IPS DF 6.9 (cell line): ENCODE data around the gene WDFY4.

Experiments used
- DNase-seq: peaks from one replicate; pipeline ENCODE4 v3.0.0-alpha.2; 2013; ENCODE audit warnings: low read depth, low spot score
- H3K27ac ChIP-seq: one replicate; pipeline ENCODE4 v1.5.1; 2013; ENCODE audit warnings: low read length, control low read depth
- H3K27me3 ChIP-seq: 2 replicates; pipeline ENCODE4 v1.6.1; 2013; ENCODE audit warnings: mild to moderate bottlenecking, low read length; ENCODE audit not compliant: control insufficient read depth, insufficient read depth
- H3K36me3 ChIP-seq: 2 replicates; pipeline ENCODE4 v1.6.1; 2013; ENCODE audit warnings: low read length; ENCODE audit not compliant: control insufficient read depth, insufficient read depth
- H3K4me1 ChIP-seq: 2 replicates; pipeline ENCODE4 v1.6.1; 2013; ENCODE audit warnings: low read length; ENCODE audit not compliant: control insufficient read depth, insufficient read depth
- H3K4me3 ChIP-seq: 2 replicates; pipeline ENCODE4 v1.5.1; 2013; ENCODE audit warnings: mild to moderate bottlenecking, low read length
- H3K9me3 ChIP-seq: 2 replicates; pipeline ENCODE4 v1.6.1; 2013; ENCODE audit warnings: low read length, inconsistent platforms; ENCODE audit not compliant: control insufficient read depth, insufficient read depth
- WGBS: extraction: QIAGEN DNeasy Blood & Tissue Kit; methylation state at CpG from one replicate; pipeline ENCODE4 v1.1.7; 2013; ENCODE audit warnings: mixed read lengths, missing lambda C conversion rate; ENCODE audit not compliant: insufficient read length, insufficient coverage; 5-methylcytosine and 5-hydroxymethylcytosine counted together

Gene WDFY4

GRCh38 chr10:49008505-49009198 is 324.0 kb downstream of the WDFY4 start:
- H3K4me3 ChIP-seq = no peak overlapping the region
- H3K4me1 ChIP-seq = no peaks in the 10 kb centered on the region
- WGBS = no CpG with 5 or more reads among the region's 13 CpGs
- no peaks in the 10 kb centered on the region for H3K27me3 ChIP-seq
- no peaks in the 10 kb centered on the region for H3K36me3 ChIP-seq
- no peak for DNase-seq
- no peak overlapping the region for H3K27ac ChIP-seq
- no peaks in the 10 kb centered on the region for H3K9me3 ChIP-seq

GRCh38 chr10:49009199-49009979 is 324.7 kb downstream of the WDFY4 start:
- Histone ChIP-seq H3K4me3 (no peak overlapping the region), H3K9me3 (no peaks in the 10 kb centered on the region), H3K27ac (no peak overlapping the region), H3K36me3 (no peaks in the 10 kb centered on the region), H3K4me1 (no peaks in the 10 kb centered on the region), H3K27me3 (no peaks in the 10 kb centered on the region)
- WGBS = no CpG with 5 or more reads among the region's 8 CpGs
- no peak for DNase-seq

GRCh38 chr10:49010295-49010694 is 325.6 kb downstream of the WDFY4 start:
- no CpG with 5 or more reads among the region's 4 CpGs for WGBS
- Histone ChIP-seq H3K4me1 (no peaks in the 10 kb centered on the region), H3K27me3 (no peaks in the 10 kb centered on the region), H3K36me3 (no peaks in the 10 kb centered on the region), H3K27ac (no peak overlapping the region), H3K4me3 (no peak overlapping the region), H3K9me3 (no peaks in the 10 kb centered on the region)
- no peak for DNase-seq

GRCh38 chr10:49010865-49011264 is 326.2 kb downstream of the WDFY4 start:
- Histone ChIP-seq H3K4me3 (no peak overlapping the region), H3K27ac (no peak overlapping the region), H3K4me1 (no peaks in the 10 kb centered on the region), H3K27me3 (no peaks in the 10 kb centered on the region), H3K36me3 (no peaks in the 10 kb centered on the region), H3K9me3 (no peaks in the 10 kb centered on the region)
- WGBS = no CpG with 5 or more reads among the region's 4 CpGs
- DNase-seq = no peak

- H3K4me1 ChIP-seq = no peaks in the 10 kb centered on the region
- no peak for DNase-seq
- no peaks in the 10 kb centered on the region for H3K36me3 ChIP-seq
- H3K4me3 ChIP-seq = no peak overlapping the region
- H3K27ac ChIP-seq = no peak overlapping the region
- no peaks in the 10 kb centered on the region for H3K27me3 ChIP-seq
- WGBS = no CpG with 5 or more reads among the region's 11 CpGs
- H3K9me3 ChIP-seq = no peaks in the 10 kb centered on the region
Measured at GRCh38 chr10:49011756-49012155, 327.1 kb downstream of the WDFY4 start.

- Histone ChIP-seq H3K4me1 (no peaks in the 10 kb centered on the region), H3K4me3 (no peak overlapping the region), H3K27me3 (no peaks in the 10 kb centered on the region), H3K27ac (no peak overlapping the region), H3K36me3 (no peaks in the 10 kb centered on the region), H3K9me3 (no peaks in the 10 kb centered on the region)
- no CpG with 5 or more reads among the region's 4 CpGs for WGBS
- DNase-seq = no peak
Measured at GRCh38 chr10:49012603-49013002, 327.9 kb downstream of the WDFY4 start.

- Histone ChIP-seq H3K4me1 (no peaks in the 10 kb centered on the region), H3K9me3 (no peaks in the 10 kb centered on the region)
- WGBS = no CpG with 5 or more reads among the region's 4 CpGs
Measured at GRCh38 chr10:49015700-49016099, 331.0 kb downstream of the WDFY4 start.

GRCh38 chr10:49021685-49022084 is 337.0 kb downstream of the WDFY4 start:
- no peak for DNase-seq
- Histone ChIP-seq H3K9me3 (no peaks in the 10 kb centered on the region), H3K27ac (no peak overlapping the region), H3K4me1 (no peaks in the 10 kb centered on the region), H3K27me3 (no peaks in the 10 kb centered on the region), H3K4me3 (no peak overlapping the region), H3K36me3 (no peaks in the 10 kb centered on the region)
- WGBS = no CpG with 5 or more reads among the region's 6 CpGs

More at GRCh38 chr10:49015700-49016099, 331.0 kb downstream of the WDFY4 start:
- no peak for DNase-seq
- H3K27ac ChIP-seq = no peak overlapping the region
- H3K27me3 ChIP-seq = no peaks in the 10 kb centered on the region
- H3K36me3 ChIP-seq = no peaks in the 10 kb centered on the region
- H3K4me3 ChIP-seq = no peak overlapping the region

- H3K4me3 ChIP-seq = no peak overlapping the region
- DNase-seq = no peak
- no peaks in the 10 kb centered on the region for H3K4me1 ChIP-seq
- H3K9me3 ChIP-seq = no peaks in the 10 kb centered on the region
- no peak overlapping the region for H3K27ac ChIP-seq
- no CpG with 5 or more reads among the region's 2 CpGs for WGBS
- no peaks in the 10 kb centered on the region for H3K36me3 ChIP-seq
- no peaks in the 10 kb centered on the region for H3K27me3 ChIP-seq
Measured at GRCh38 chr10:49023071-49023470, 338.4 kb downstream of the WDFY4 start.

- no peak overlapping the region for H3K4me3 ChIP-seq
- no CpG with 5 or more reads among the region's 5 CpGs for WGBS
- H3K9me3 ChIP-seq = no peaks in the 10 kb centered on the region
- H3K27me3 ChIP-seq = no peaks in the 10 kb centered on the region
- no peak for DNase-seq
- H3K4me1 ChIP-seq = no peaks in the 10 kb centered on the region
- H3K36me3 ChIP-seq = no peaks in the 10 kb centered on the region
- no peak overlapping the region for H3K27ac ChIP-seq
Measured at GRCh38 chr10:49023752-49024151, 339.1 kb downstream of the WDFY4 start.
